A549 (cell line): ENCODE data around the gene PDSS1. TPM values are rescaled to one million over a fixed set of nuclear protein-coding genes. Genes with fewer than 3 reads are reported as not detected.

Experiments used
- ATAC-seq, 2 experiments: fragments of 200-7000 bp in 1 of 2; fragments of >200 bp in 1 of 2; cut with Nextera tagmentation in 1 of 2; cut with Tn5 transposase in 1 of 2; 3 replicates each; pipeline versions ENCODE4 v1.8.0 to v1.9.1; 2018 to 2020; ENCODE audit warnings: mild to moderate bottlenecking in 1 of 2, moderate library complexity in 1 of 2
- CTCF ChIA-PET: fragments of 300-600 bp; sonication (Branson Sonifier 250); formaldehyde crosslinking; extraction: SDS; loops from one replicate; lab custom pipeline; 2021; ENCODE audit warnings: antibody characterized with exemption, inconsistent platforms; lab: Yijun Ruan, JAX
- POLR2A ChIA-PET: fragments of 350-600 bp; formaldehyde crosslinking; extraction: SDS; loops from one replicate; lab custom pipeline; 2021; ENCODE audit warnings: antibody characterized with exemption, inconsistent platforms; lab: Yijun Ruan, JAX
- DNase-seq, 2 experiments: peaks; one replicate each; pipeline versions ENCODE4 v3.0.0 to v3.0.0-alpha.2; 2011 to 2016; ENCODE audit warnings: low read depth in 1 of 2, low spot score in 1 of 2
- FAIRE-seq: peaks from 2 replicates; lab custom pipeline; 2011; peaks lifted over from hg19 to GRCh38; lab: Jason Lieb, UNC
- H3K27ac ChIP-seq, 2 experiments: fragments of >200 bp; sonication (Bioruptor Twin); formaldehyde crosslinking; 3 replicates each; pipeline ENCODE4 v1.5.1; 2016 to 2017
- H3K4me1 ChIP-seq: fragments of >200 bp; sonication (Bioruptor Twin); formaldehyde crosslinking; 3 replicates; pipeline ENCODE4 v1.6.1; 2016
- H3K4me2 ChIP-seq: fragments of >200 bp; sonication (Bioruptor Twin); formaldehyde crosslinking; 3 replicates; pipeline ENCODE4 v1.6.1; 2016
- H3K4me3 ChIP-seq: fragments of >200 bp; sonication (Bioruptor Twin); formaldehyde crosslinking; 3 replicates; pipeline ENCODE4 v1.5.1; 2016
- H3K9me3 ChIP-seq: fragments of >200 bp; sonication (Bioruptor Twin); formaldehyde crosslinking; 3 replicates; pipeline ENCODE4 v1.6.1; 2016
- BHLHE40 ChIP-seq: IDR thresholded peaks from 2 replicates; pipeline ENCODE4 v1.6.1; 2012; ENCODE audit warnings: low read depth, low read length, inconsistent platforms
- CBX2 ChIP-seq: fragments of 200-600 bp; sonication (generic); IDR thresholded peaks from 2 replicates; pipeline ENCODE4 v1.6.1; 2016; ENCODE audit warnings: low read depth, mild to moderate bottlenecking, borderline replicate concordance
- CHD2 ChIP-seq: fragments of 150-350 bp; IDR thresholded peaks from 2 replicates; pipeline ENCODE4 v1.6.1; 2014; ENCODE audit warnings: low read length; ENCODE audit not compliant: partially characterized antibody
- EHF ChIP-seq: fragments of 250-450 bp; sonication (Bioruptor Pico); IDR thresholded peaks from 2 replicates; pipeline ENCODE4 v1.5.0; 2020; ENCODE audit warnings: mild to moderate bottlenecking
- EP300 ChIP-seq, 2 experiments: fragments of >200 bp; sonication (Bioruptor Twin); formaldehyde crosslinking; IDR thresholded peaks; 2 replicates in 1 of 2; 3 replicates in 1 of 2; pipeline ENCODE4 v1.6.1; 2016 to 2017
- ESRRA ChIP-seq: fragments of 150-350 bp; IDR thresholded peaks from 2 replicates; pipeline ENCODE4 v1.6.1; 2014; ENCODE audit warnings: mild to moderate bottlenecking, low read length, borderline replicate concordance
- HOXB13 ChIP-seq: fragments of 250-450 bp; sonication (Bioruptor Pico); IDR thresholded peaks from 2 replicates; pipeline ENCODE4 v1.5.0; 2020; ENCODE audit warnings: low read depth, mild to moderate bottlenecking, moderate library complexity
- HOXB5 ChIP-seq: fragments of 250-450 bp; sonication (Bioruptor Pico); IDR thresholded peaks from 2 replicates; pipeline ENCODE4 v1.5.0; 2020; ENCODE audit warnings: mild to moderate bottlenecking, moderate library complexity
- MYC ChIP-seq: IDR thresholded peaks from 2 replicates; pipeline ENCODE4 v1.6.1; 2012; ENCODE audit warnings: mild to moderate bottlenecking, inconsistent platforms, low read length, improper control_type of control experiment, borderline replicate concordance
- NPAS2 ChIP-seq: fragments of 250-450 bp; sonication (Bioruptor Pico); IDR thresholded peaks from 2 replicates; pipeline ENCODE4 v1.8.0; 2022; ENCODE audit warnings: mild to moderate bottlenecking, moderate library complexity, borderline replicate concordance
- PHF8 ChIP-seq: fragments of 200-600 bp; sonication (generic); IDR thresholded peaks from 2 replicates; pipeline ENCODE4 v1.6.1; 2016; ENCODE audit warnings: low read depth, mild to moderate bottlenecking, antibody characterized with exemption, moderate library complexity, borderline replicate concordance
- RCOR1 ChIP-seq: fragments of 150-350 bp; IDR thresholded peaks from 2 replicates; pipeline ENCODE4 v1.6.1; 2014; ENCODE audit warnings: antibody characterized with exemption, low read length, low read depth
- WGBS: methylation state at CpG from one replicate; pipeline ENCODE4 v1.1.6; 2017; ENCODE audit errors: missing lambda C conversion rate; 5-methylcytosine and 5-hydroxymethylcytosine counted together
- polyA plus RNA-seq, 4 experiments: library from polyadenylated mRNA; depleted of rRNA in 3 of 4; stranded (reverse); fragments of >200 nt; fragmentation: RNase III in 1 of 4; extraction: RNeasy Plus Mini Kit Qiagen cat#74134 plus additional on column Dnase treatment in 1 of 4; gene quantifications; 2 replicates in 3 of 4; 3 replicates in 1 of 4; pipeline ENCODE4 v1.2.3, GENCODE V29; 2011 to 2017
- TF ChIP-seq, protein P1 (sequence below): IDR thresholded peaks from 2 replicates; pipeline ENCODE4 v1.6.1; 2012
- TF ChIP-seq, protein P2 (sequence below): fragments of >200 bp; sonication (Bioruptor Twin); formaldehyde crosslinking; IDR thresholded peaks from 3 replicates; pipeline ENCODE4 v1.6.1; 2016
- TF ChIP-seq, protein P3 (sequence below): fragments of 200-600 bp; sonication (generic); IDR thresholded peaks from 2 replicates; pipeline ENCODE4 v1.6.1; 2016; ENCODE audit warnings: antibody characterized with exemption, mild to moderate bottlenecking, moderate library complexity
- TF ChIP-seq, protein P4 (sequence below): fragments of >200 bp; sonication (Bioruptor Twin); formaldehyde crosslinking; IDR thresholded peaks from 2 replicates; pipeline ENCODE4 v1.6.1; 2016
- TF ChIP-seq, protein P5 (sequence below): fragments of 250-450 bp; sonication (Bioruptor Pico); IDR thresholded peaks from 2 replicates; pipeline ENCODE4 v1.5.0; 2021; ENCODE audit warnings: mild to moderate bottlenecking, moderate library complexity, borderline replicate concordance

PDSS1 gene
- polyA plus RNA-seq, 2 of the 4 experiments (the other 2 are of a cell fraction): 14.9 to 24.8 TPM

DNA sequence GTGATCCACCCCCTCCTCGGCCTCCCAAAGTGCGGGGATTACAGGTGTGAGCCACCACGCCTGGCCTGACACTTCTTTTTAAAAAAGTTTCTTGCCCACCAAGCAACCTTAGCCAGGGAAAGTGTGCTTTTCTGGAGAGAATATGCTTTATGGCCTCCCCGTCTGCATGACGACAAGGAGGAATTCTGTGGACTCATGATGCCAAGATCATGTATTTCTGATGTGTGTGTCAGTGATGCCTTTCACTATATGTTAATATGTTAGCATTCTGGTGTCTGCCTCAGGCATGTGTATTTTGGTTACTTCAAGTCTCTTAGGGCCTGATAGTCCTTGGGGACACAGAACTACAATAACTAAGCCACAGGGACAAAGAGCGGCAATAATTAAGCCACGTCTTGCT lies 2.1 kb downstream of the PDSS1 start:
- TF ChIP-seq EHF (no peak), ESRRA (no peak), PHF8 (no peak), HOXB13 (CRISPR knock-in tag) (no peak), MYC (no peak), CHD2 (no peak), RCOR1 (no peak)
- TF ChIP-seq, protein P1, sequence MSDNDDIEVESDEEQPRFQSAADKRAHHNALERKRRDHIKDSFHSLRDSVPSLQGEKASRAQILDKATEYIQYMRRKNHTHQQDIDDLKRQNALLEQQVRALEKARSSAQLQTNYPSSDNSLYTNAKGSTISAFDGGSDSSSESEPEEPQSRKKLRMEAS: no peak
- TF ChIP-seq, protein P2, sequence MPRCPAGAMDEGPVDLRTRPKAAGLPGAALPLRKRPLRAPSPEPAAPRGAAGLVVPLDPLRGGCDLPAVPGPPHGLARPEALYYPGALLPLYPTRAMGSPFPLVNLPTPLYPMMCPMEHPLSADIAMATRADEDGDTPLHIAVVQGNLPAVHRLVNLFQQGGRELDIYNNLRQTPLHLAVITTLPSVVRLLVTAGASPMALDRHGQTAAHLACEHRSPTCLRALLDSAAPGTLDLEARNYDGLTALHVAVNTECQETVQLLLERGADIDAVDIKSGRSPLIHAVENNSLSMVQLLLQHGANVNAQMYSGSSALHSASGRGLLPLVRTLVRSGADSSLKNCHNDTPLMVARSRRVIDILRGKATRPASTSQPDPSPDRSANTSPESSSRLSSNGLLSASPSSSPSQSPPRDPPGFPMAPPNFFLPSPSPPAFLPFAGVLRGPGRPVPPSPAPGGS: no peak
- Histone ChIP-seq H3K9me3 (no peaks in the 10 kb centered on the region), H3K4me3 (no peak overlapping the region), H3K4me2 (no peak overlapping the region), H3K4me1 (peaks cover 13% of the 10 kb centered on the region), H3K27ac (no peak overlapping the region)
- no peak for FAIRE-seq
- no peak for DNase-seq
- CTCF ChIA-PET: no interaction called here
- no peak for ATAC-seq
- POLR2A ChIA-PET: no interaction called here
- 96% methylated on average over 7 of the region's 7 CpGs for WGBS

DNA sequence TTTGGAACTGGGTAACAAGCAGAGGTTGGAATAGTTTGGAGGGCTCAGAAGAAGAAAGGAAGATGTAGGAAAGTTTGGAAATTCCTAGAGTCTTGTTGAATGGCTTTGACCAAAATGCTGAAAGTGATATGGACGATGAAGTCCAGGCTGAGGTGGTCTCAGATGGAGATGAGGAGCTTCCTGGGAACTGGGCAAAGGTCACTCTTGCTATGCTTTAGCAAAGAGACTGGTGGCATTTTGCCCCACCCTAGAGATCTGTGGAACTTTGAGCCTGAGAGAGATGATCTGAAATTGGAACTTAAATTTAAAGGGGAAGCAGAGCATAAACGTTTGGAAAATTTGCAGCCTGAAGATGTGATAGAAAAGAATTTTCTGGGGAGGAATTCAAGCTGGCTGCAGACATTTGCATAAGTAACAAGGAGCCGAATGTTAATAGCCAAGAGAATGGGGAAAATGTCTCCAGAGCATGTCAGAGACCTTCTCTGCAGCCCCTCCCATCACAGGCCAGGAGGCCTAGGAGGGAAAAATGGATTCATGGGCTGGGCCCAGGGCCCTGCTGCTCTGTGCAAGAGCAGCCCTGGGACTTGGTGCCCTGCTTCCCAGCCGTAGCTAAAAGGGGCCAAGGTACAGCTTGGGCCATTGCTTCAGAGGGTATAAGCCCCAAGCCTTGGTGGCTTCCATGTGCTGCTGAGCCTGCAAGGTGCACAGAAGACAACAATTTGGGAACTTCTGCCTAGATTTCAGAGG lies 3.6 kb downstream of the PDSS1 start:
- whole genome bisulfite sequencing: 64% methylated on average over 4 of the region's 4 CpGs
- TF ChIP-seq, protein P3, sequence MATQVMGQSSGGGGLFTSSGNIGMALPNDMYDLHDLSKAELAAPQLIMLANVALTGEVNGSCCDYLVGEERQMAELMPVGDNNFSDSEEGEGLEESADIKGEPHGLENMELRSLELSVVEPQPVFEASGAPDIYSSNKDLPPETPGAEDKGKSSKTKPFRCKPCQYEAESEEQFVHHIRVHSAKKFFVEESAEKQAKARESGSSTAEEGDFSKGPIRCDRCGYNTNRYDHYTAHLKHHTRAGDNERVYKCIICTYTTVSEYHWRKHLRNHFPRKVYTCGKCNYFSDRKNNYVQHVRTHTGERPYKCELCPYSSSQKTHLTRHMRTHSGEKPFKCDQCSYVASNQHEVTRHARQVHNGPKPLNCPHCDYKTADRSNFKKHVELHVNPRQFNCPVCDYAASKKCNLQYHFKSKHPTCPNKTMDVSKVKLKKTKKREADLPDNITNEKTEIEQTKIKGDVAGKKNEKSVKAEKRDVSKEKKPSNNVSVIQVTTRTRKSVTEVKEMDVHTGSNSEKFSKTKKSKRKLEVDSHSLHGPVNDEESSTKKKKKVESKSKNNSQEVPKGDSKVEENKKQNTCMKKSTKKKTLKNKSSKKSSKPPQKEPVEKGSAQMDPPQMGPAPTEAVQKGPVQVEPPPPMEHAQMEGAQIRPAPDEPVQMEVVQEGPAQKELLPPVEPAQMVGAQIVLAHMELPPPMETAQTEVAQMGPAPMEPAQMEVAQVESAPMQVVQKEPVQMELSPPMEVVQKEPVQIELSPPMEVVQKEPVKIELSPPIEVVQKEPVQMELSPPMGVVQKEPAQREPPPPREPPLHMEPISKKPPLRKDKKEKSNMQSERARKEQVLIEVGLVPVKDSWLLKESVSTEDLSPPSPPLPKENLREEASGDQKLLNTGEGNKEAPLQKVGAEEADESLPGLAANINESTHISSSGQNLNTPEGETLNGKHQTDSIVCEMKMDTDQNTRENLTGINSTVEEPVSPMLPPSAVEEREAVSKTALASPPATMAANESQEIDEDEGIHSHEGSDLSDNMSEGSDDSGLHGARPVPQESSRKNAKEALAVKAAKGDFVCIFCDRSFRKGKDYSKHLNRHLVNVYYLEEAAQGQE: no peak
- TF ChIP-seq RCOR1 (no peak), BHLHE40 (no peak), ESRRA (no peak), NPAS2 (CRISPR knock-in tag) (no peak)
- TF ChIP-seq, protein P4, sequence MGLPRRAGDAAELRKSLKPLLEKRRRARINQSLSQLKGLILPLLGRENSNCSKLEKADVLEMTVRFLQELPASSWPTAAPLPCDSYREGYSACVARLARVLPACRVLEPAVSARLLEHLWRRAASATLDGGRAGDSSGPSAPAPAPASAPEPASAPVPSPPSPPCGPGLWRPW: no peak
- ATAC-seq (no peak), FAIRE-seq (no peak), DNase-seq (no peak)
- Histone ChIP-seq H3K4me1 (peaks cover 13% of the 10 kb centered on the region), H3K4me2 (no peak overlapping the region), H3K27ac (no peak overlapping the region), H3K9me3 (no peaks in the 10 kb centered on the region), H3K4me3 (no peak overlapping the region)
- CTCF ChIA-PET: no interaction called here
- POLR2A ChIA-PET: no interaction called here

DNA sequence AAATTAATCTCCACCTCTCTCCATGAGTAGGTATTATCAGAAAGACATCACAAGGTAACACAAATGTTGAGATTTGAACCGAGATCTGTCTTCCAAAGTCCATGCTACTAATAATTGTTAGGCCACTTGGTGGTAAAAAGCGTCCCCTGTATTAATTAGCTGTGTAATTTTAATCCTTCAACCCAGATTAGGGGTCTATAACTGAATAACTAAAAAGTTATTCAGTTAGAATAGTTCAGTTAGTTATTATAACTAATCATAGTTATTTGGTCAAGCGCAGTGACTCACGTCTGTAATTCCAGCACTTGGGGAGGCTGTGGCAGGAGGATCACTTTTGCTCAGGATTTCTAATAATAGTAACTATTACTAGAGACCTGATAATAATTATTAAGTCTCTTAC lies 5.6 kb downstream of the PDSS1 start:
- Histone ChIP-seq H3K27ac (no peak overlapping the region), H3K4me3 (no peak overlapping the region), H3K4me1 (peaks cover 10% of the 10 kb centered on the region; the same call in 2 of the 3 replicates), H3K9me3 (no peaks in the 10 kb centered on the region), H3K4me2 (no peak overlapping the region)
- ATAC-seq: no peak
- 88% methylated on average over 4 of the region's 4 CpGs for WGBS
- ChIA-PET CTCF (interaction anchor here (1.0 to 1.5 kb wide), 3 partner anchors 14 to 23 kb away, joined by 3 to 5 read pairs (median 4); no protein-coding TSS in a partner anchor), POLR2A (no interaction called here)
- TF ChIP-seq HOXB5 (CRISPR knock-in tag) (no peak), EP300 (IDR thresholded peaks at IDR 0.05) (no peak), NPAS2 (CRISPR knock-in tag) (no peak), CBX2 (no peak)
- TF ChIP-seq, protein P4: no peak
- TF ChIP-seq, protein P5, sequence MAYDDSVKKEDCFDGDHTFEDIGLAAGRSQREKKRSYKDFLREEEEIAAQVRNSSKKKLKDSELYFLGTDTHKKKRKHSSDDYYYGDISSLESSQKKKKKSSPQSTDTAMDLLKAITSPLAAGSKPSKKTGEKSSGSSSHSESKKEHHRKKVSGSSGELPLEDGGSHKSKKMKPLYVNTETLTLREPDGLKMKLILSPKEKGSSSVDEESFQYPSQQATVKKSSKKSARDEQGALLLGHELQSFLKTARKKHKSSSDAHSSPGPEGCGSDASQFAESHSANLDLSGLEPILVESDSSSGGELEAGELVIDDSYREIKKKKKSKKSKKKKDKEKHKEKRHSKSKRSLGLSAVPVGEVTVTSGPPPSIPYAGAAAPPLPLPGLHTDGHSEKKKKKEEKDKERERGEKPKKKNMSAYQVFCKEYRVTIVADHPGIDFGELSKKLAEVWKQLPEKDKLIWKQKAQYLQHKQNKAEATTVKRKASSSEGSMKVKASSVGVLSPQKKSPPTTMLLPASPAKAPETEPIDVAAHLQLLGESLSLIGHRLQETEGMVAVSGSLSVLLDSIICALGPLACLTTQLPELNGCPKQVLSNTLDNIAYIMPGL (CRISPR knock-in tag): no peak
- DNase-seq: no peak
- FAIRE-seq: no peak
